D341Med (cell line): Measurements from ENCODE around the gene RELN.
"Not testable (repeated sequence)": the region's sequence is repeated elsewhere in the genome, so short reads cannot be mapped to it uniquely, and the experiment has no call there.

Experiments used
- DNase-seq: peaks from one replicate; pipeline ENCODE4 v3.0.0; 2012; ENCODE audit warnings: low spot score

RELN gene

DNA sequence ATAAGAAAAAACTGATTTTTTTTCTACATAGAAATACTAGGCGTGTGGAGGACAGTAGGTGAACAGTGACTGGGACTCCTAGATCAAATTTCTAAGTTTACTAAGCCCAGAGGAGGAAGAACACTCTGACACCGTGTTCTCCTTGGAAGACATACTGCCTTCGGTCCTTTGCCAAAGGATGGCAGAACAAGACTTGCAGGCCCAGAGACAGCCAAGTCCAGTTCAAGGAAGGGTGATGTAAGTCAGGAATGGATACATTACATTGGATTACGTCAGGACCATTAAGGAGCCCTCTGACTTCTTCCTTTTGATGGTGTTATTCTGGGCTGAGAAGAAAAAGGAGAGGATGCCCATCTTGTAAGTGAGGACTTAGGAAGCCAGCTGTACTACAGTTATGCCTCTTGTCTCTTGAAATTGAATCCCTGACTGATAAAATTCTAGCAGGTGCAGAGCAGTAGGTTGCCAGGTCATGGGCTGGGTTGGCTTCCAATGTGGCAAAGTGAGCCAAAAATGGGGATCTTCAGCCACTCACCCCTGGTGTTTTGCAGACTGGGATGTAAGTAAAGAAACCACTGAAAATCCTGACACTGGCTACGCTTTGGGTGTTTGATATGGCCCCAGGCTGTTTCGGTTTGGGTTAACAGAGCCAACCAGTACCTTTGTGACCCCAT lies 45.1 kb downstream of the RELN start:
- DNase-seq, result no peak

DNA sequence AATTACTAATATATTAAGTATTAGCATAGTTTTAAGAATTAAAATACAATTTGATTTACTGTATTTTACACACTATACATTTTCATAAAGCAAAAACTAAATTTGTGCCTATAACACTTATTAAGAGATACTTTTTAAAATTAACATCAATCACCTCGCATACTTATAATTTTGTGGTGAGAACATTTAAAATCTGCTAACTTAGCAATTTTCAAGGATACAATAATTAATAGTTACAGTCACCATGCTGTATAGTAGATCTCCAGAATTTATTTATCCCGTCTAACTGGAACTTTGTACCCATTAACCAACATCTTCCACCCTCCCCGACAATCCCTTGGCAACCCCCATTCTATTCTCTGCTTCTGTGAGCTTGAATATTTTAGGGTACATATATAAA lies 47.5 kb downstream of the RELN start:
- DNase-seq, result no peak

DNA sequence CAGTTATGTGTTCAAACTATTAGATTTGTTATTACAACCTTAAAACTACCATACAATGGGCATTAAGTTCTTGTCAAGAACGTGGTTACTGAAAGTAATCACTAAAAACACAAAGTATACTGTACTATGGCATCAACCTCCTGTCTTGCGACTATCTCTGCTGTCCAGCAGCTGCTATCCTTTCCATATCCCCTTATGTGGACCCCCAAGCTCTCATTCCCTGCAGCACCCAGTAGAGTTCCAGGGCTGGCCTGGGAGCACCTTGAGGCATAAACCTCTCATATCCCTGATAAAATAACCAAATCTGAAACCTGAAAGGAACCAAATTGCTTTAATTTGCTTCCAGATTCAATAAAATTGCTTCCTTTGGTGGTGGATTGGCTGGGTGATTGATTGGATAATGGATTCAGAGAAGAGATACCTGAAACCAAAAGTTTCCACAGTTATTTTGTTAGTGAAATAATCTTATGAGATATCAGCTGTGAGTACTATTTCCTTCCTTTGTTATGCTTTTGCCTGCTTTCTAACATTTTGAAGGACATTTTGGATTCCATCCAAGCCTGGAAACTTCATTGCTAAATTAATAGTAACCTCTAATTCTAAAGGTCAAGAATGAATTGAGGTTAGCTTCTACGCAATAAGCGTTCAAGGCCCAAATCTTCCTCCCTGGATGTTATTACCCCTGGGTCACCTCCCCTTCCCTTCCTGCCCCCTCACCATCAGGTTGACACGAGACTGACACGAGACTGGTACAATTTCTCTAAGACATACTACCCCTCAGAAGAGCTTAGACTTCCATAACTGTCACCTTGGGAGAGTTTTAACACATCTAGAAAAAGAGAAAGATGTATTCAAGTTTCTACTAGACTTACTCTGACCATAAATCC lies 48.8 kb downstream of the RELN start:
- DNase-seq, result no peak

DNA sequence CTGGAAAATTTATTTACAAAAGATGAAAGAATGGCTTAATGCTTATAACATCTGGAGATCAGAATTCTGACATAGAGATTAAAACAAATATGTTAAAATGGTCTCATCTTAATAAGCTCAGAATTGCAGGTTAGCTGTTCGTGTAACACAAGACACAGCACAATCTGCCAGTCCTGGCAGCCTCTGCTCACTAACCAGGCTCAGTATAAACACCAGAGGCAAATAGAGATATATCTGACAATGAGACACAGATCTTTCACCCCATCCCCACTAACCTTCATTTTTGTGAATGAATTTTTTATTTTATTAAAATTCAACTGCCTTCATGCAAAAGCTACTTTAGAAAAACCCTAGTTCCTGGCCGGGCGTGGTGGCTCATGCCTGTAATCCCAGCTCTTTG lies 51.8 kb downstream of the RELN start:
- no peak for DNase-seq

DNA sequence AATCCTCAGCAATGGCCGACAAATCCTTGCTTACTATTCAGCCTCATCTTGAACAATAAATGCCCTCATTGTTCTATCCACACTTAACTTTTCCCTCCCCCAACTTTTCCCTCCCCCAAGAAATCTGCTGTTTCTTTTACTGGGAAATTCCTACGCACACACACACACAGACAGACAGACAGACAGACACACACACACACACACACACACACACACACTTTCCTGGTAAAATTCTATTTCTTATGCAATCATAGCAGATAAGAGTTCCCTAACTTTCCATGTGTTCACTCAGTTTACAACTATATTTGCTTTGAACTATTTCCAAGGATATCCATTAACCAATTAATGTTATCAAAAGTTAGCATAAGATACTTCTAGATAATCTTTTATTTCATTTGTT lies 52.9 kb downstream of the RELN start:
- DNase-seq, result no peak

DNA sequence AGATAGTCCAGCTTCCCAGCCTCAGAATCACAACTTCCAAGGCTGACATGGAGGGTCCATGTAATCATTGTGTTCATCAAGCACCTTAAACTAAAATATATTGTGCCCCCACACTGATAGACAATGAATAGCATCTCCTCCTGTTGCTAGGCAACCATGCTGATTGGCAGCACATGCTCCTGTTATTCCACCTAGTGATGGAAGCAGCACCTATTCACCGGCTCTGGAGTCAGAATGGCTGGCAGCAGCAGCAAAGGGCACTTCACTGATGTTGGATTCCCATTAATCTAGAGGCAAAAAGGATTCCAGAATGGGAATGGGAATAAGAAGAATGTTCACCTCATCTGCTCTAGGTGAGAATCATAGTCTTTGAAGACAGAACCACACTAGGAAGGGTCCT lies 55.0 kb downstream of the RELN start:
- no peak for DNase-seq

DNA sequence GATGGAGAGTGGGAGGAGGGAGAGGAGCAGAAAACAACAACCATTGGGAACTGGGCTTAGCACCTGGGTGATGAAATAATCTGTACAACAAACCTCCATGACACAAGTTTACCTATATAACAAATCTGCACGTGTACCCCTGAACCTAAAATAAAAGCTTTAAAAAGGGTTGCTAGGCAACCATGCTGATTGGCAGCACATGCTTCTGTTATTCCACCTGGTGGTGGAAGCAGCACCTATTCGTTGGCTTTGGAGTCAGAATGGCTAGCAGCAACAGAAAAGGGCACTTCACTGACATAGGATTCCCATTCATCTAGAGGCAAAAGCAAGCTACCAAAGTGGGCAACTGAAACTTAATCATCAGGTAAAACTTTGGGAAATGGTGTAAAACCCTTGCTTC lies 57.1 kb downstream of the RELN start:
- no peak for DNase-seq

DNA sequence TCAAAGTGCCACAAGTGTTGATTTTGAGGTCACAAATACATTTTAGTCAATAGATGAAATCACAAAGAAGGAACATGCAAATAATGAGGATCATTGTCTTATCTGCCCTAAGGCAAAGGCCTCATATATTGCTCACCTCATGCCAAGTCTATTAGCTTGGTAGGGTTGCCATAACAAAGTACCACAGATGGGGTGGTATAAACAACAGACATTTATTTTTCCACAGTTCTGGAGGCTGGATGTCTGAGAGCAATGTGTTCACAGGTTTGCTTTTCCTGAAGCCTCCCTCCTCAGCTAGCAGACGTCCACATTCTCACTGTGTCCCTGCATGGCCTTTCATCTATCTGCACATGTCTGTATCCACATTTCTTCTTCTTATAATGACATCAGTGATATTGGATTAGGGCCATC lies 59.6 kb downstream of the RELN start:
- no peak for DNase-seq

DNA sequence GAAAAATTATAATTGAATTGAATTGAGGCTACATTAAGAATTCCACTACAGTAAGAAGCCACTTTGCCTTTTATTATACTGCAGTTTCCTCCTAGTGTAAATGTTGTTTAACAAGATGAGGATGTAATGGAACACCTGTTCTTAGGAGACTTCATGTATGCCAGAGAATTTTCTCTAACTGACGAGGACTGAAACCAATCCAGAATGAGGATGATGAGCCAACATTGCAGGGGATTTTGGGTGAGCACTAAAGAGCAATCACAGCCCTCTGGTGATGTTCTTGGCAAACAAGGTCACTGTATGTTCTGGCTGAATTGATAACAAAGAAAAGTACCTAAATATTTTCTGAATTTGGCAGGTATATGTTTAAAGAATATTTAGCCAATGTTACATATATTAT lies 60.9 kb downstream of the RELN start:
- DNase-seq, result no peak

DNA sequence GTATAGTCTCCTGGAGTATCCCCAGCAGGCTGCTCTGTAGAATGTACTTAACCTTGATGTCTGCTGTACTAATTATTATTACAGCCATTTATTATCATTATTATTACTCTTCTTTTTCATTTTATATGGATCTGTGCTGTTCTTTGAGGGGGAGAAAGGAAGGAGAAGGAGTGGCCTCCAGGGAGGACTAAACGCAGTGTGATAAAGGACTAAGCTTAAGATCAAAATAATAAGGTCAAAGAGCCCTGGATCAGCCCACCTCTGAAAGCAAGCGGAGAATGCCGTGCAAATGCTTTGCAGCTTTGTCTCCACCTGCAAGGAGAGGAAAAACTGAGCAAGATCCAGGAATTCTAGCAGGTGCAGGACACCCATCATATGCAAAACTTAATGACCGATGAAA lies 65.3 kb downstream of the RELN start:
- DNase-seq, result no peak

DNA sequence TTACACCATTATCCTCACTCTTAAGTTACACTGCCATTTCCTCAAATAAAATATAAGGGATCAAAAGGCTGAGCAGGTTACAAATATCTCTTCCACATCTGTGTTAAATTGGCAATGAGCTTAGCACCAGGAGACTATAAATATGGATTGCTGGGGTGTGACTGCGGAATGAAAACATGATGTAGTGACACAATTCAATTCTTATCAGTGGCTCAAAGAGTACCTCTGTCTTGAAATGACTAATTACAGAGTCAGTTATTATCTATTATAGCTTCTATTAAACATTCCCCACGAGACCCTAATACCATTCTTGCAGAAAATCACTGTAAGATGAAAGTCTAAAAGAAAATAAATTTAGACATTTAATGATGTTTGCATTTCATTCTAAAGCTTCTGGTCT lies 67.1 kb downstream of the RELN start:
- no peak for DNase-seq

DNA sequence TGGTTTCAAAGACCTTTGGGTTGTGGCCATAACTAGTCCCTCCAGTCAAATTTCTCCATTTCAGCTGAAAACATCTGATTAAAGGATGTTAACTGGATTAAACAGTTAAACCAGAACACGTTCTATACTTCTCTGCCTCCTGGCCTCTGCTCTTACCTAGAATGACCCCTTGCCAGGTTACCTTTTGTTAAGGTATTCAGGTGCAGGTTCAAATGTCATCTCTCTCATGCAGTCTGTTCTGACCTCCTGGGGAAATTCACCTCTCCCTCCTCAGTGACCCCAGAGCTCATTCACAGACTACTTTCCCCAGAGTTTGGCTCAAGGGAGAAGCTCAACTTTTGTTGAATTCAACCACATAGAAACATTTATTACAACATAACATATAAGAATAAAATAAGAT lies 67.8 kb downstream of the RELN start:
- no peak for DNase-seq

DNA sequence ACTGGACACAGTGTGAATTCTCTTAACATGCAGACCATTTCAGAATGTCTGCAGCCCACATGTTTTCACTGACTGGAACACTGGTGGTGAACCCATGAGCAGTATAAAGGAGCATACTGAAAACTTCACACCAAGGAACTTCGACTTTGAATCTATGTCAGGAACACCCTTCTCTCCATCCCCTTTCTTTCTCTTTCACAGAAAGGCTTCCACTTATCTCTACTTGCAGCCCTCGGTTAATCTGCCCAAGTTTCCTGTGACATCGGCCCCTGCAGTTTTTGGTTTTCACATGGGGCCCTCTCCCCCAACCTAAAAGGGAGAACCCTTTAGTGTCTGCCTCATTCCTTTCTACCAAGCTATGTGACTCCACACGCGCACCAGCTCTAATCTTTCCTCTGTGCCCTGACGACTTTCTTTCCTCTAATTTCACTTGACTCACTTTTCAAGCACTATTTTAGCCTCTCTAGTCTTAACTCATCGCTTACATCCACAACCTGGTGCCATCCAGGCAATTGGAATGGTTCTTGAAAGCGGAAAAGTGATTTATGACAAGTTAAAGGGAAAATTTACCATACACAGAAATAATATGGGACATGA lies 70.1 kb downstream of the RELN start:
- DNase-seq, result no peak

DNA sequence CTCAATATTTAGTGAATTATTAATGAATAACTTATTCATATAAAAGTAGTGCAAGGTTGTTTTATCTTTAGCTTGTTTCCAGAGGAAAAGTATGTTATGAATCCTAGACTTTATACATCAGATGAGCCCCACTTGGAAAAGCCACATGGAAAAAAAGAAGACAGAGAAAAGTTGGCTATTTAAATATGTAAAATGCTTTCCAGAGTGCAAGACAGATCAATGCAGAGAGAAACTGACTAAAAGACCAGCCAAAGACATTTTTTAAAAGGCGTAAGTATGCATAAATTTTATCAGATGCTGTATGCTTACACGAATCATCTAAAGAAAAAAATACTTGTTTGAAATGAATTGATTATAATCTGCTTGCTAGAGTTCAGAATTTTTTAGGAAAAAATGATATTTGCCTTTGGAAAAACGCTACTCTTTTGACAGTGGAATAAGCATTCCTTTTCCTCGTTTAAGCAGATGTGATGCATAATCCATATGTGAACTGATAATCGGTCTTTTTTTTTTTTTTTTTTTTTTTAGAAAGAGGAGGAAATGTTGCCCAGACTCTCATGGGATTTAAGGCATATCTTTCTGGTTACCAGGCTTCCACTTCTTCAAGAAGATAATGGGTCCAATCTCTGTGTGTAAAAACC lies 70.7 kb downstream of the RELN start:
- DNase-seq, result no peak

DNA sequence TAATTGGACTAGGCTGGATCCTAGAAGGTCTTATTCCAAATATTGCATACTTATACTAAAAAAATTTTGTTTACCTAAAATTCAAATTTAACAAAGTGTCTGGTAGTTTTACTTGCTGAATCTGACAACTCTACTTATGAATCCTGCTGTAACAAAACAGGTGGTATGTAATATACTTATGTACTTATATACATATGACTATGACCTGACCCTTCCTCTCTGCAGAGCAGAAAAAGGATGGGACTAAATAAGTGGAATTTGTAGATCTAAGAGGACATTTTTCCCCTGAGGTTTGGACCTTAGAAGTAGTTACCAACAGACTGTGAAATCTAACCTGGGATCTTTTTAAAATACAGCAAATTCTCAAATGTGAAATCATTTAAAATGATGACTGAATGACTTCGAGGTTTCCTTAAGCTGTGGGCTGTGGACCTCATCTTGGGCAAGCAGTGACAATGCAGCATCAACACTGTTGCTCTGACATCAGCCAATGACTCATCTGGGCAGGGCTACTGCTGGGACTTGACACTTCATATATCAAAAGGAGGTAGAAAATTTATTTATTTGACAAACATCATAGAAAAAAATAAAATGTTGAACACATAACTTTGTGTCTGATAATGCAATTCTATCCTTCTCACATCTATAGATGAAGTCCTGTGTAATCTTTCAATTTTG lies 73.6 kb downstream of the RELN start:
- DNase-seq, result no peak

DNA sequence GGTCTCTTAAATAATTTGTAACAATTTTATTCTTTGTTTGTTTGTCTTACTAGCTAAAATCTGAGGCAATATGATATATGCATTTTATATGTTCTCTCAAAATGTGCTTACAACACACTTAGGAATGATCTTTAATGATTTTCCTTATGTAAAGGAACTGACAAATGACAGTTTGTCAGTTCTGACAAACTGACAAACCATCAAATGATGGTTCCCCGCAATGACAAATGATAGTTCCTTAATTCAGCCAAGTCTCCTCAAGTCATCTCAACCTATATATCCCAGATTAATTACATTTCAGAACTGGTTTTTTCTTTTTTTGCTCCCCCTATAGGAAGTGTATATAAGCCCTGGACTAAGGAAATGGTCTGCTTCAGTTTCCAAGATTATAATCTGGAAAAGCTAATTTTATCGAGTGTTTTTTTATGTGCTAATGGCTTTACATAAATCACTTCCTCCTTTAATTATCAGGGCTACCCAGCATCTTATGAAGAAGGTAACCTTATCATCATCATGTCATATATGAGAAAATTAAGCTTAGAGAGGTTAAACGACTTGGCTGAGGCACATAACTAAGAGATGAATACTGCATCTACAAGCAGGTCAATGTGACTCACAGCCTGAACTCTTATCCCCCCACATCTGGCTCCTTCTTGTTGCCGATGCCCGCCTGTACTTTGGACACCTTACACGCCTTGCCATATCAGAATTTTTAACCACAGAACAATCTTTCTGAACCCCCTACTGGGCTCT lies 75.1 kb downstream of the RELN start:
- DNase-seq, result no peak

DNA sequence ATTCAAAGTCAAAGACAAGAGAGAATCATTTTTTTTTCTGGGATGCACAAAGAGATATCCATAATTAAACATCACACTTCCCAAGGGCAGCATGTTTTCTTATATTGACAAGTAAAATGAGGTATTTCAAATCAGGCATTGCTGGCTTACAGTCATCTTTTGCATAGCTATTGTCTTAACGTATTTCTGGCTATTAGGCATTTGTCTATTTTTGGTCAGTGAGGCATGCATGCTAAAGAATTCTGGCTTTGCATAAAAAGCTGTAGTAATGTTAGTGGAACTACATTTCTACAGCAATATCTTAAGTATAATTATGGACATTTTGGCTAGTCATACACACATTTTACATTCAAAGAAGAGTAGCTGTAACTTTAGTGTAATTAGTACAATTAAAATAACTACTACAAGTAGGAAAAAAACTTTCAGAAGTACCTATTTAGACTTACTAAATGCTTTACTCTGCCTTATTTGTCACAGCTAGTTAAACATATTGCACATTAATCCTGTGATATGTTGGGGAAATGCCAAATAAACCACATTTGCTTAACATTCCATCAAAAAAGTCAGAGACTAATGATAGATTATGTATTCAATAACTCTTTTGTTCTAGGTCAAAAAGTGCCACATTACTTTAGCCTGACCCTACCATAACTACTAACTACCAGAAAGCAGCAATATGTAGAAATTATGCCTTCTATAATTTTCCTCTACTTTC lies 76.4 kb downstream of the RELN start:
- DNase-seq, result no peak

DNA sequence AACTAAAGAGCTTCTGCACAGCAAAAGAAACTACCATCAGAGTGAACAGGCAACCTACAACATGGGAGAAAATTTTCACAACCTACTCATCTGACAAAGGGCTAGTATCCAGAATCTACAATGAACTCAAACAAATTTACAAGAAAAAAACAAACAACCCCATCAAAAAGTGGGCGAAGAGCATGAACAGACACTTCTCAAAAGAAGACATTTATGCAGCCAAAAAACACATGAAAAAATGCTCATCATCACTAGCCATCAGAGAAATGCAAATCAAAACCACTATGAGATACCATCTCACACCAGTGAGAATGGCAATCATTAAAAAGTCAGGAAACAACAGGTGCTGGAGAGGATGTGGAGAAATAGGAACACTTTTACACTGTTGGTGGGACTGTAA lies 78.4 kb downstream of the RELN start:
- DNase-seq, result not testable (repeated sequence)

DNA sequence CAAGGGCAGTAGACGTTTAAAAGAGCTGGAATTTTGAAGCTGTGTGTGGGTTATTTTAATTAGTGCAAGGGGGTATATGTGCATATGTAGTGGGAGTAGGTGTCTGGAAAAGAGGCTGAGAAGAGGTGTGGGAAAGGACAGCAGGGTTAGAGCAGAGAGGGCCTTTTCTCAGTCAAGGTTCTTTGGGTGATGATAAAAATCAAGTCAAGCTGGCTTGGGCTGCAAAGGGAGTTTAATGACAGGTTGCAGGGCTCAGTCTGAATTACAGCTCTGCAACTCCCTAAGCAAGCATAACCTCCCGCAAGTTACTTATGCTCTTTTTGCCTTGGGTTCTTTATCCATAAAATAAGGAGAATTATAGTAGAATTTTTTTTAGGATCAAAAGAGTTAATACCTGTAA lies 83.5 kb downstream of the RELN start:
- no peak for DNase-seq

DNA sequence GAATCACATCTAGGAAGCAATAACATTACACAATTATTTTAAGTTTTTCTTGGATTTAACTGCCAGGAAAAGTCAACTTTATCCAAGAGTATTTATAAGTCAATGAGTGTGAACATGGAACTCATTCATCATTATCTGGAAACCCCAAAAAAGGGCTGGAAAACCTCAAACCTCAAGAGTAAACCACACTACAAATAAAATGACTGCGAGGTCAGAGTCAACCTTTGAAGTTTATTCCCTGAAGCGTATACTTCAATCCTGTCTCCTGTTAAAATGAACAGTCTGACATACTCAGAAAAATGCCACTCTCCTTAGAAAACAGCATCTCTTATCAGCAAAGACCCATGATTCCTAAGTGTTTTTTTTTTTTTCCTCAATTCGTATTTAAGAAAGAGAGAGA lies 86.5 kb downstream of the RELN start:
- no peak for DNase-seq

DNA sequence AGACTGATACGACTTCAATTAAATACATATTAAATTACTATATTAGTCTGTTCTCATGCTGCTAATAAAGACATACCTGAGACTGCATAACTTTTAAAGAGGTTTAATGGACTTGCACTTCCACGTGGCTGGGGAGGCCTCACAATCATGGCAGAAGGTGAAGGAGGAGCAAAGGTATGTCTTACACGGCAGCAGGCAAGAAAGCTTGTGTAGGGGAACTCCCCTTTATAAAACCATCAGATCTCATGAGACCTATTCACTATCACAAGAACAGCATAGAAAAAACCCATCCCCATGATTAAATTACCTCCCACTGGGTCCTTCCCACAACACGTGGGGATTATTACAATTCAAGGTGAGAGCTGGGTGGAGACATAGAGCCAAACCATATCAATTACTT lies 92.6 kb downstream of the RELN start:
- not testable (repeated sequence) for DNase-seq
